NCI-H446 (cell line): Measurements from ENCODE around the gene TMEM126B.

Experiments used
- DNase-seq, 2 experiments: peaks; one replicate each; lab custom pipeline; 2025; lab: John Stamatoyannopoulos, UW

Gene TMEM126B

DNA sequence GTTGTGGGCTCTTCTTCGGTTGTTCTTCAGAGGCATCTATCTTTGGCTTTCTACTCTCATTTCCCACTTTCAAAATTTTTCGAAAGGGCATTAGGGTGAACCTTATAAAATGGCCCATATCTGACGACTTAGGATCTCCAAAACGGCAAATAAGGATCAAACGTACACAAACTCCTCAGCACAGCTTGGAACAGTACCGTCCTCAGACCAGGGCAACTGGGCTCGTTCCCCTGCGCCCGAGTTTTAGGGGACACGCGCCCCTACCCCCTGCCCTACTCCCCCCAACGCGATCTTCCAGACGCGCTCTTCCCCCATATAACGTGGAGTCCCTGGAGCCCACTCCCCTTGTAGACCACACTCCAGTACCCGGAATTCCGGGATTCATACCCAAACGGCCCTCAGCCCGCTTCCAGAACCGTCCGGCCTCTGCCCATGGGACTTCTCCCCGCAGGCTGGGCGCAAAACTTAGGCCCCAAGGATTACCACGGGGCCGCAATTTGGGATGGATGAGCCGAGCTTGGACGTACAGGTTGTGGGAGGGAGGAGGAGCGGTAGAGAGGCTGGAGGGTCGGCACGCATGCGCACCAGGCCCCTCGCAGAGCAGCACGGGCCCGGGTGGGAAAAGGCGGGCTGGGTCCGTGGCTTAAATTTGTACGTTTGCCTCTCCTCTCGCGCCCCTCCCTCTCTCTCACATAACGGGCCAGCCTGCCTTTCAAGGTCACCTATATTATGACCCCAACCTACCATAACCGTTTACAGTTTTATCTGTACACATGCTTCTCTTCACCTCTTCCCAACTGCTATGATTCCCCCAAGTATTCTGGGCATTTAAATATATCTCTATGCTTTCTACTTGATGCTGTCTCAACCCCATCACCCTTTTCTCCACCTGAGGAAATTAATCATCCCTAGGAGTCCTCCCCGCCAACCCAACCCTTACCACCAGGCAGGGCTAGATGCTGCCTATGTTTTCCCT is 54.2 kb downstream of the TMEM126B start:
- DNase-seq = peak; percentile 57 to 72

DNA sequence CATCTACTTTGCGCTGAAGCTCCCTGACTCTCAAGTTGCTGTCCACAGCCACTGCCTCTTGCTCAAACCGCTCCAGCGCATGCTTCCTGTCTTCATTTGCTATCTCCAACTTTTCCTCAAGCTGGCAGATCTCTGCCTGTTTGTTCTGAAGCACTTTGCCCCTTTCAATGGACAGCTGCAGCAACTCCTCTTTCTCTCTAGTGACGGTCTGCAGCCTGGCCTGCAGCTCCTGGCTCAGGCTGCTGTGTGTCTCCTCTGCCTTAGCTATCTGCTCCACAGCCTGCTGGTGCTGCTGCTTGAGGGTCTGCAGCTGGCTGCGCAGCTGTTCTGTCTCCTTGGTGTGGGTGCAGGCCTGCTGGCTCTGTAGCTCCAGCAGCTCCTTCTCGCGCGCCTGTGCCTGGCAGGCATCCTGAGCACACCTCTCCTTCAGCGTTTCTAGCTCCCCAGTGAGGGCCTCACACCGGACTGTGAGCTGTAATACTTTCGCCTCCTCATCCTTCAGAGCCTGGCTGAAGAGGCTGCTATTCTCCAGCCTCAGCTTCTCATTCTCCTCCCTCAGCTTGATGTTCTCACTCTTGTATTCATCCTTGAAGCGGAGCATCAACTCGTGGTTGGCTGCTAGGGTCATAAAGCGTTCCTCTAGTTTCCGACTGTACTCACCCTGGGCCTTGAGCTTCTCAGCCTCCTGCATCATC is 56.9 kb downstream of the TMEM126B start:
- no peak for DNase-seq

DNA sequence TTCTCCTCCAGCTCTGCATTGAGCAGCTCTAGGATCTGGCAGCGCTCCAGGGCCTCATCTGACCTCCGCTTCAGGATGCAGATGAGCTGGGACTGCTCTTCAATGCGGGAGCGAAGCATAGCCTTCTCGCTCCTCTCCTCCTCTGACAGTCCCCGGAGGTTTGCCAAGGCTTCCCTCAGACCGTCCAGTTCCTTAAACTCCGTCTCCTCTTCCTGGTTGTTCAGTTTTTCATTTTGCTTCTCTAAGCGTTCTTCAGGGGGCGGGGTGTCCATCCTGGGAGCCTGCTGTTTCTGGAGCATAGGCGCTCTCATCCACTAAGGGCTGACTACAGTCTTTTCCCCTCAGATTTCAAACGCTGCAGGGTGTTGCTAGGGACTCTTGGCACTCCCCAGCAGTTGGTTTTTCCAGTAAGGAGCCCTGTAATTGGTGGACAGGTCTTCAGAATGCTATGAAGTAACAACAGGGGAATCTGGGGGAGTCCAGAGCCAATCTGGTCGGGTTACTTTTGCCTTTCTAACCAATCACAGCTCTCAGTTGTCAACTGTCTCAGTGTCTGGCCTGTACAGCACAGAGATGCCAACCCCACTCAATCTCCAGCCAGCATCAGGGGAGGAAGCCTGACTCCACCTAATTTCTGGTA is 57.5 kb downstream of the TMEM126B start, which contains the start of gene CCDC89:
CCDC89 (minus strand) TSS at position 376 of the 640 bp plus-strand sequence; CDS start at position 311, 65 bp downstream.
- peak; percentile 46 to 84 for DNase-seq
